GM12878 (cell line): ENCODE results near the gene SARS2. TPM values are rescaled to one million over a fixed set of nuclear protein-coding genes. Genes with fewer than 3 reads are reported as not detected.

Source experiments
- ATAC-seq: fragments of 200-7000 bp; cut with Tn5 transposase; 3 replicates; pipeline ENCODE4 v1.9.1; 2020; ENCODE audit warnings: mild to moderate bottlenecking, moderate library complexity
- BruUV-seq: library from RNA; stranded (reverse); fragments of 400-500 nt; replicated peaks from 2 replicates; lab custom pipeline; 2021; lab: Mats Ljungman, UMichigan
- CTCF ChIA-PET: fragments of 300-600 bp; sonication (Branson Sonifier 250); formaldehyde crosslinking; extraction: SDS; loops from one replicate; lab custom pipeline; 2021; ENCODE audit warnings: inconsistent platforms; lab: Yijun Ruan, JAX
- POLR2A ChIA-PET: fragments of 350-600 bp; formaldehyde crosslinking; extraction: SDS; loops from one replicate; lab custom pipeline; 2021; ENCODE audit warnings: inconsistent platforms; lab: Charles Lee
- RAD21 ChIA-PET: fragments of 300-600 bp; sonication (Branson Sonifier 250); formaldehyde crosslinking; loops from one replicate; lab custom pipeline; 2023; ENCODE audit warnings: antibody characterized with exemption; ENCODE audit not compliant: unreplicated experiment; lab: Charles Lee
- SMC1A ChIA-PET: fragments of 300-600 bp; sonication (Branson Sonifier 250); formaldehyde crosslinking; loops from one replicate; lab custom pipeline; 2023; ENCODE audit not compliant: unreplicated experiment, uncharacterized antibody; lab: Charles Lee
- DNase-seq: peaks from one replicate; pipeline ENCODE4 v3.0.0-alpha.2; 2011; ENCODE audit warnings: low read depth, low spot score
- FAIRE-seq: peaks from 3 replicates; lab custom pipeline; 2011; peaks lifted over from hg19 to GRCh38; lab: Jason Lieb, UNC
- H2AFZ ChIP-seq: 2 replicates; pipeline ENCODE4 v1.6.0; 2011; ENCODE audit warnings: low read depth, low read length, control low read depth; ENCODE audit not compliant: control insufficient read depth
- H3K27ac ChIP-seq: 2 replicates; pipeline ENCODE4 v1.5.1; 2011; ENCODE audit warnings: control low read depth; ENCODE audit not compliant: control insufficient read depth, insufficient read depth
- H3K27me3 ChIP-seq, 2 experiments: replicated peaks in 1 of 2; 2 replicates each; pipeline versions ENCODE4 v1.6.0 to v1.6.1; 2011; ENCODE audit warnings: low read length in 1 of 2; ENCODE audit not compliant: control insufficient read depth in 2 of 2, insufficient read depth in 2 of 2
- H3K36me3 ChIP-seq, 2 experiments: 2 replicates each; pipeline ENCODE4 v1.5.1; 2011; ENCODE audit warnings: low read length in 1 of 2; ENCODE audit not compliant: control insufficient read depth in 2 of 2, insufficient read depth in 2 of 2
- H3K4me1 ChIP-seq: 2 replicates; pipeline ENCODE4 v1.6.1; 2011; ENCODE audit warnings: mild to moderate bottlenecking, low read length, moderate library complexity, mixed read lengths; ENCODE audit not compliant: control insufficient read depth, insufficient read depth
- H3K4me2 ChIP-seq: 2 replicates; pipeline ENCODE4 v1.6.0; 2011; ENCODE audit warnings: control low read depth; ENCODE audit not compliant: control insufficient read depth, insufficient read depth
- H3K4me3 ChIP-seq: fragments of 200-600 bp; sonication (generic); 2 replicates; pipeline ENCODE4 v1.5.1; 2016
- H3K79me2 ChIP-seq: 2 replicates; pipeline ENCODE4 v1.6.0; 2011; ENCODE audit warnings: low read length; ENCODE audit not compliant: control insufficient read depth, insufficient read depth
- H3K9ac ChIP-seq: 2 replicates; pipeline ENCODE4 v1.8.0; 2011; ENCODE audit warnings: low read length, control low read depth, mixed read lengths; ENCODE audit not compliant: control insufficient read depth, insufficient read depth
- H3K9me3 ChIP-seq: replicated peaks from 3 replicates; pipeline ENCODE4 v1.5.1; 2011; ENCODE audit warnings: mild to moderate bottlenecking, low read length; ENCODE audit not compliant: control insufficient read depth, insufficient read depth
- H4K20me1 ChIP-seq: 2 replicates; pipeline ENCODE4 v1.6.0; 2011; ENCODE audit not compliant: control insufficient read depth, insufficient read depth
- BACH1 ChIP-seq: fragments of 450-650 bp; IDR thresholded peaks from 2 replicates; pipeline ENCODE4 v1.6.1; 2017; ENCODE audit warnings: mild to moderate bottlenecking, borderline replicate concordance
- BHLHE40 ChIP-seq, 2 experiments: fragments of 450-650 bp in 1 of 2; IDR thresholded peaks; 2 replicates each; pipeline ENCODE4 v1.6.1; 2011 to 2017; ENCODE audit warnings: low read depth in 2 of 2, borderline replicate concordance in 1 of 2, improper control_type of control experiment in 1 of 2, low read length in 1 of 2, mild to moderate bottlenecking in 1 of 2
- FOXK2 ChIP-seq: fragments of 450-650 bp; IDR thresholded peaks from 2 replicates; pipeline ENCODE4 v1.6.1; 2017; ENCODE audit warnings: mild to moderate bottlenecking, moderate library complexity
- NR2C1 ChIP-seq: fragments of 450-650 bp; IDR thresholded peaks from 2 replicates; pipeline ENCODE4 v1.6.1; 2017; ENCODE audit warnings: antibody characterized with exemption, mild to moderate bottlenecking, moderate library complexity
- RCOR1 ChIP-seq: conservative IDR thresholded peaks from 2 replicates; pipeline ENCODE4 v1.6.1; 2012; ENCODE audit warnings: low read depth, low read length, improper control_type of control experiment
- SIX5 ChIP-seq: IDR thresholded peaks from 2 replicates; pipeline ENCODE4 v1.6.1; 2011; ENCODE audit warnings: mild to moderate bottlenecking, low read depth, low read length, moderate library complexity; ENCODE audit not compliant: severe bottlenecking
- SMAD5 ChIP-seq: IDR thresholded peaks from 2 replicates; pipeline ENCODE4 v1.6.1; 2016; ENCODE audit warnings: antibody characterized with exemption, low read depth
- SREBF2 ChIP-seq: IDR thresholded peaks from 2 replicates; pipeline ENCODE4 v1.6.1; 2012; ENCODE audit warnings: mild to moderate bottlenecking, low read length
- STAT1 ChIP-seq: fragments of 450-650 bp; conservative IDR thresholded peaks from 2 replicates; pipeline ENCODE4 v1.6.1; 2014; ENCODE audit warnings: antibody characterized with exemption, mild to moderate bottlenecking
- TCF7 ChIP-seq: IDR thresholded peaks from 2 replicates; pipeline ENCODE4 v1.6.1; 2014; ENCODE audit warnings: antibody characterized with exemption, borderline replicate concordance
- ZNF384 ChIP-seq: IDR thresholded peaks from 2 replicates; pipeline ENCODE4 v1.6.1; 2012; ENCODE audit warnings: low read depth, mild to moderate bottlenecking, low read length, improper control_type of control experiment, borderline replicate concordance
- ZSCAN29 ChIP-seq: fragments of 450-650 bp; IDR thresholded peaks from 2 replicates; pipeline ENCODE4 v1.6.1; 2017; ENCODE audit warnings: mild to moderate bottlenecking, moderate library complexity
- WGBS: methylation state at CpG from one replicate; pipeline ENCODE4 v1.1.6; 2016; ENCODE audit warnings: low lambda C conversion rate; ENCODE audit not compliant: insufficient replicate concordance, insufficient coverage; ENCODE audit errors: missing lambda C conversion rate; 5-methylcytosine and 5-hydroxymethylcytosine counted together
- in situ Hi-C: fragments of 300-500 bp; cut with MboI; formaldehyde crosslinking; loops from 9 replicates; pipeline ENCODE4 v1.14.3; 2018; ENCODE audit warnings: mixed read lengths
- intact Hi-C: fragments of 100-400 bp; cut with micrococcal nuclease; formaldehyde crosslinking; loops from one replicate; pipeline ENCODE4 v1.14.2; 2022; ENCODE audit not compliant: unreplicated experiment
- polyA plus RNA-seq, 11 experiments: library from polyadenylated mRNA; depleted of rRNA in 4 of 11; unstranded in 6 of 11; stranded (reverse) in 5 of 11; fragments of >200 nt; fragmentation: Nextera tagmentation in 4 of 11; fragmentation: Illumina TruSeq in 1 of 11; extraction: Ambion mirVana in 4 of 11; extraction: Trizol in 1 of 11; gene quantifications; 1 replicate in 1 of 11; 2 replicates in 10 of 11; pipeline versions ENCODE4 v1.2.1 to v1.2.3, GENCODE V29; 2011 to 2016; ENCODE audit warnings: inconsistent platforms in 2 of 11, missing spikeins in 2 of 11, low read depth in 1 of 11
- total RNA-seq, 4 experiments: library from RNA; depleted of rRNA in 3 of 4; stranded (reverse); fragments of >200 nt in 3 of 4; fragmentation: Illumina TruSeq in 1 of 4; extraction: Trizol in 1 of 4; gene quantifications; 2 replicates each; pipeline versions ENCODE4 v1.2.1 to v1.2.3, GENCODE V29; 2013 to 2021
- TF ChIP-seq, protein P1 (sequence below): fragments of 150-350 bp; IDR thresholded peaks from 2 replicates; pipeline ENCODE4 v1.6.1; 2016; ENCODE audit warnings: low read depth, low read length

SARS2 gene
- total and polyA plus RNA-seq, 10 of the 15 experiments (the other 5 are each of a cell fraction or from before 2014, with no cell fraction given), result 2.6 to 50.3 (median 27.5) TPM

- H4K20me1 ChIP-seq, result no peaks in the 10 kb centered on the region
- intact Hi-C loops (no loop called here), in situ Hi-C loops (no loop called here)
- ChIA-PET SMC1A (no interaction called here), CTCF (interaction anchor here (1.3 kb wide), 1 partner anchor 26 kb away, joined by 4 read pairs; the partner anchor contains the start of genes MRPS12 and SARS2), RAD21 (no interaction called here), POLR2A (no interaction called here)
- peak; percentile 19; the same call in 1 of the 2 replicates for TF ChIP-seq NR2C1
- no peak for TF ChIP-seq SIX5
- peaks cover 7 to 12% of the 10 kb centered on the region in 2 experiments for H3K36me3 ChIP-seq
- H3K27me3 ChIP-seq, result no peaks in the 10 kb centered on the region
- H3K9me3 ChIP-seq, result no peaks in the 10 kb centered on the region; the same call in 2 of the 3 replicates
- H2AFZ ChIP-seq, result no peak overlapping the region
- BruUV-seq, result no TSS peak
- no peak overlapping the region for H3K4me2 ChIP-seq
- H3K4me1 ChIP-seq, result no peaks in the 10 kb centered on the region
- no peak overlapping the region for H3K4me3 ChIP-seq
- no peak overlapping the region for H3K9ac ChIP-seq
- H3K27ac ChIP-seq, result no peak overlapping the region
- no peak for FAIRE-seq
- 80% methylated on average over 15 of the region's 35 CpGs for WGBS
- no peak for ATAC-seq
- no peak for DNase-seq
- H3K79me2 ChIP-seq, result peaks cover 21% of the 10 kb centered on the region
Measured at GRCh38 chr19:38904581-38905539, 25.7 kb downstream of the SARS2 start.

- Histone ChIP-seq H3K9ac (no peak overlapping the region), H3K36me3 (peaks cover 7 to 8% of the 10 kb centered on the region in 2 experiments; a peak in 3 of 4 replicates), H3K9me3 (no peaks in the 10 kb centered on the region; the same call in 2 of the 3 replicates), H2AFZ (no peak overlapping the region), H3K4me1 (peaks cover 5% of the 10 kb centered on the region), H3K27ac (no peak overlapping the region)
- FAIRE-seq (no peak), ATAC-seq (no peak)
- ChIA-PET CTCF (interaction anchor here (2.0 to 3.7 kb wide), 4 partner anchors 14 to 499 kb away, joined by 5 to 50 read pairs (median 15); partner anchors contain the start of genes FAM98C, MRPS12 and SARS2), RAD21 (interaction anchor here (1.8 to 2.4 kb wide), 2 partner anchors 28 to 498 kb away, joined by 7 to 20 read pairs; partner anchors contain the start of genes FAM98C, MRPS12 and SARS2)
- in situ Hi-C loops, result no loop called here
- no TSS peak for BruUV-seq
- 100% methylated on average over 1 of the region's 1 CpG for WGBS
- TF ChIP-seq ZSCAN29 (no peak), ZNF384 (no peak), BHLHE40 (IDR thresholded peaks at IDR 0.05; ENCODE audit: borderline replicate concordance in 1 of 2, low read depth in 2 of 2, low read length in 1 of 2) (no peak), SREBF2 (no peak), STAT1 (no peak), TCF7 (no peak), BACH1 (no peak), SMAD5 (no peak), FOXK2 (no peak), RCOR1 (no peak)
- TF ChIP-seq, protein P1, sequence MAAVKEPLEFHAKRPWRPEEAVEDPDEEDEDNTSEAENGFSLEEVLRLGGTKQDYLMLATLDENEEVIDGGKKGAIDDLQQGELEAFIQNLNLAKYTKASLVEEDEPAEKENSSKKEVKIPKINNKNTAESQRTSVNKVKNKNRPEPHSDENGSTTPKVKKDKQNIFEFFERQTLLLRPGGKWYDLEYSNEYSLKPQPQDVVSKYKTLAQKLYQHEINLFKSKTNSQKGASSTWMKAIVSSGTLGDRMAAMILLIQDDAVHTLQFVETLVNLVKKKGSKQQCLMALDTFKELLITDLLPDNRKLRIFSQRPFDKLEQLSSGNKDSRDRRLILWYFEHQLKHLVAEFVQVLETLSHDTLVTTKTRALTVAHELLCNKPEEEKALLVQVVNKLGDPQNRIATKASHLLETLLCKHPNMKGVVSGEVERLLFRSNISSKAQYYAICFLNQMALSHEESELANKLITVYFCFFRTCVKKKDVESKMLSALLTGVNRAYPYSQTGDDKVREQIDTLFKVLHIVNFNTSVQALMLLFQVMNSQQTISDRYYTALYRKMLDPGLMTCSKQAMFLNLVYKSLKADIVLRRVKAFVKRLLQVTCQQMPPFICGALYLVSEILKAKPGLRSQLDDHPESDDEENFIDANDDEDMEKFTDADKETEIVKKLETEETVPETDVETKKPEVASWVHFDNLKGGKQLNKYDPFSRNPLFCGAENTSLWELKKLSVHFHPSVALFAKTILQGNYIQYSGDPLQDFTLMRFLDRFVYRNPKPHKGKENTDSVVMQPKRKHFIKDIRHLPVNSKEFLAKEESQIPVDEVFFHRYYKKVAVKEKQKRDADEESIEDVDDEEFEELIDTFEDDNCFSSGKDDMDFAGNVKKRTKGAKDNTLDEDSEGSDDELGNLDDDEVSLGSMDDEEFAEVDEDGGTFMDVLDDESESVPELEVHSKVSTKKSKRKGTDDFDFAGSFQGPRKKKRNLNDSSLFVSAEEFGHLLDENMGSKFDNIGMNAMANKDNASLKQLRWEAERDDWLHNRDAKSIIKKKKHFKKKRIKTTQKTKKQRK, result no peak
- TF ChIP-seq, all 136 proteins: peak for 0
- SMC1A ChIA-PET, result interaction anchor here (1.2 kb wide), 1 partner anchor 35 kb away, joined by 5 read pairs; no protein-coding TSS in a partner anchor
- Histone ChIP-seq H3K4me2 (peak overlapping the region; percentile 15; the same call in 1 of the 2 replicates), H4K20me1 (no peaks in the 10 kb centered on the region), H3K4me3 (0 out of 2 replicates have a peak overlapping the region, but pooled peaks have one; percentile 90), H3K27me3 (no peaks in the 10 kb centered on the region), H3K79me2 (peaks cover 22% of the 10 kb centered on the region)
- POLR2A ChIA-PET, result interaction anchor here (0.6 kb wide), 1 partner anchor 109 kb away, joined by 3 read pairs; no protein-coding TSS in a partner anchor
- no peak for DNase-seq
- intact Hi-C loops, result no loop called here
Measured at GRCh38 chr19:38901683-38902082, 28.9 kb downstream of the SARS2 start.
